Measurements from ENCODE around the gene WDR59.
"Not testable (repeated sequence)": the region's sequence is repeated elsewhere in the genome, so short reads cannot be mapped to it uniquely, and the experiment has no call there.

Gene WDR59

DNA sequence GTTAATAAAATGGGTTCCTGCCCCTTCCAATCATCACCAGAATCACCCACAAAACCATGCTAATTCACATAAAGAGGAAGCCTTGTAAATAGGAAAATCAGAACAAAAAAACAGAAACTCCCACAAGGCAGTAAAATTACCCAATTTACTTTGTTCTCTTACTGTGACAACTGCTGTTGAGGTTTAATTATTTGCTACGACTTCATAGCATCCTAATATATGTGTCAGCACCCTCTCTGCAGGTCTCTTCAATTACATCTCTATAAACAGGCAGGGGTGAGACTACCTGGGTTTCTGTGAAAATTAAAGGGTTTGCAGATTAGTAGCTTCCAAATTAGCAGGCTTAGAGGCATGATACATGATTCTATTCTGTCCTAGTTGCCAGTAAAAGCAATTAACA, 2.7 kb downstream of the WDR59 start:
- DNase-seq (ENCODE audit: low read depth in 1 of 2, low spot score in 1 of 2): no peak

GRCh38 chr16:74975591-74975990, 9.3 kb downstream of the WDR59 start:
- no peak for DNase-seq (ENCODE audit: low read depth in 1 of 2, low spot score in 1 of 2)

- no peak for DNase-seq (ENCODE audit: low read depth in 1 of 2, low spot score in 1 of 2)
Measured at GRCh38 chr16:74973304-74973703, 11.6 kb downstream of the WDR59 start.

- DNase-seq (ENCODE audit: low read depth in 1 of 2, low spot score in 1 of 2): no peak
Measured at GRCh38 chr16:74954763-74955162, 30.2 kb downstream of the WDR59 start.

GRCh38 chr16:74951681-74952080, 33.2 kb downstream of the WDR59 start:
- no peak for DNase-seq (ENCODE audit: low read depth in 1 of 2, low spot score in 1 of 2)

- DNase-seq (ENCODE audit: low read depth in 1 of 2, low spot score in 1 of 2): no peak
Measured at GRCh38 chr16:74951206-74951605, 33.7 kb downstream of the WDR59 start.

DNA sequence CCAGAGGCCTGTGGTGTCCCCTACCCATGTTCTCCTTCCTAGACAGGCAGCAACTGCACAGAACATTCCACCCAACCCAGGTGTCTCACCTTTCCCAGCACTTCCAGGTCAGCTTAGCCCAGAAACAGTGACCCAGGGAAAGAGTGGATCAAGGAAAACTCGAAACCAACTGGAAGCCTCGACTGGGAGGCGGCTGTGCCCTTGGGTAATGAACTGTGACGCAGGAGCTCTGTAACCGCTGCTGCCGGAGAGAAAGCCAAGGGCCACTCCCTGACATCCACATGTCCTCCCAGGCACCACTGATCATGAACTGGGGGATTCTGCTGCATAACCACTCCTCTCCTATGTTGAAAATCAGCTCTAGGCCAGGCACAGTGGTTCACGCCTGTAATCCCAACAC, 34.4 kb downstream of the WDR59 start:
- DNase-seq (ENCODE audit: low read depth in 1 of 2, low spot score in 1 of 2): no peak

DNA sequence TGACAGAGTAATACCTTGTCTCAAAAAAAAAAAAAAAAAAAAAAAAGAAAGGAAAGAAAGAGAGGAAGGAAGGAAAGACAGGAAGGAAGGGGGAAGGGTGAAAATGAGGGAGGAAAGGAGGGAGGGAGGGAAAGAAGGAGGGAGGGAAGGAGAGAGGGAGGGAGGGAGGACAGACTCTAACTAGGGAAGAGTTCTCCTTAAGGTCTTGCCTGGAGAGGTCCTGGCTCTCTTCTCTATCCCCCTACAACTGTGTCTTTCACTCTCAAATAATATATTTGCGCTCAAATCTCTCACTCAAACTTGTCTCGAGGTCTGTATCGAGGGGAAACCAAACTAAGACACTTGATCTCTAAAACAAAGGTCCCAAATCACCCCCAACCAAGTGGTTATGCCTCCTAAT, 35.6 kb downstream of the WDR59 start:
- no peak for DNase-seq (ENCODE audit: low read depth in 1 of 2, low spot score in 1 of 2)

- DNase-seq (ENCODE audit: low read depth in 1 of 2, low spot score in 1 of 2): no peak
Measured at GRCh38 chr16:74944466-74944865, 40.5 kb downstream of the WDR59 start.

DNA sequence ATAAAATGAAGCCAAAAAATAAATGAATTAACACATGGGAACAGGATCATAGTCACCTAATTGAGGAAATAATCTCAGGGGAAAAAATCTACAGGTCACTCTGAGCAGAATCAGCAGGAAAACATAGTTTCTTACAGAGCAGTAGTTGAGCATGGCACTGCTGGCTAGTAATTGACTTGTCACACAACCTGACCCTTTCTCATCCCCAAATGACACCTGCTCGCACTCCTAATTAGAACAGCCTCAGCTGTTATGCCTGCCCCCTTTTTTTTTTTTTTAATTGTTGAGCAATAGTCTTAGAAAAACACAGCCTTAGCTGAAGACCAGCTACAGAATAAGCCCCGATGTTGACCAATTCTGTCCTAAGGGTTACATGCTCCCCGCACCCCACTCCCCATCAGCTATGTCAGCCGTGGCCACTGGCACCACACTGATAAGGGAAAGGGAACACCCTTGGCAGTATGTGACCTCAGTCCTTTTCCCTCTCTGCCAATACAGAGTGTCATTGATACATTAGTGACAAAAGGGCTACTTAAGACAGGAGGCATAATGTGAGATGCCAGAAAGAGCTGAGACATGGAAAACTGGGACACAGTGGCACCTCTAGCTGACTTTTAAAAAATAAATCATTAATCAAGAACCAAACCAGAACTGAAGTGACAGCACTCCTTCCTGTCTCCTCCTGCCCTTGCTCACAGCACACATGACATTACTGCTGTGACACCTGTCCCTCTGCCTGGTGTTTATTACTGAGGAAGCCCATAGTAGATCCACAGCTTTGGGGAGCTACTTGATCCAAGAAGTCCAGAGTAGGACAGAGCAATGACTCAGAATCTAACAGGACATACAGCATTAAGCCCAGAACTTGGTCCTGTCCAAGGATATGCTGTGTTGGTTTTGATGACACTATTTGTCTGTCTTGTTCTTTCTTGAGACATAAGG, 41.7 kb downstream of the WDR59 start:
- DNase-seq (ENCODE audit: low read depth in 1 of 2, low spot score in 1 of 2): no peak

DNA sequence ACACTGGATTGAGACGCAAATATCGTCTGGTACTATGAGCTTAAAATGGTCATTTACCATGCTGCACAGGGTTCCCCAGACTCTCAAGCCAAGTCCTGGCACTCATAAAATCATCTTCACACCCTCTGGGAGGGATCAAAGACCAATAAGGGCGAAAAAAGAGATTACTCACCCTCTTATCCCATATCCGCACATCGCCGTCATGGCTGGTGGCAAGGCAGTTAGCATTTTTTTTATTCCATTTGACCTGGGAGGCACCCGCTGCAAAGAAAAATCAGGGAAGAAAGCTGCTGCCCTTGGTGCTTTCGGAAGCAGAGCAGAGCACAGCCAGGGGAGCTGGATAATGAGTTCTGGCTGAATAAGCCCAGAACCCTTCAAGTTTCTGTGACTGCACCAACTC, 42.4 kb downstream of the WDR59 start:
- no peak for DNase-seq (ENCODE audit: low read depth in 1 of 2, low spot score in 1 of 2)

- DNase-seq (ENCODE audit: low read depth in 1 of 2, low spot score in 1 of 2): no peak
Measured at GRCh38 chr16:74939688-74940087, 45.2 kb downstream of the WDR59 start.

DNA sequence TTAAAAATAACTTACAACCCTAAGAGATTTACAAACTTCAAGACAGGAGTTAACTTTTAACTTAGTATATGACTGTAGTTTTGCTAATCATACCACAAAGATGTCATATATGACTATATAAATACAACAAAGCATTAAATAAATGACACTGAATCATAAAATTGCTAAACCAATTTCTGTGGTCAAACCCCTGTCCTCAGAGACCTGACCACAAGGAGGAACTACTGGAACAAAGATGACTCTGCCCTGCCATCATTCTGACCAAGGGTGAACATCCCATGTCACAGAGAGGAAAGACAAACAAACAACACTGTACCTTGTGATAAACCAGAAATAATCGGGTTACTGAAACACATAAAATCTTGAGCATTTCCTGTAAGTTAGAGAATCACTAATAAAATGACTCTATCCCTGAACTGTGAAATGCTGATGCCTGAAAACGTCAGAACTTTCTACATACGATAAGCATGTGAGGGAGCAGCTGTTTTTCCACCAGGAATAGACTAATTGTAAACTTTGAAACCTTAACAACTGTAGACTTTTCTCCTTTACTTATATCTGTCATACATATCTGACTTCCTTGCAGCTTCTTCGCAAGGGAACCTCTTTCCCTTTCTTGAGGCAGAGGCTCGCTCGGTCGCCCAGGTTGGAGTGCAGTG, 47.9 kb downstream of the WDR59 start:
- no peak for DNase-seq (ENCODE audit: low read depth in 1 of 2, low spot score in 1 of 2)

- no peak for DNase-seq (ENCODE audit: low read depth in 1 of 2, low spot score in 1 of 2)
Measured at GRCh38 chr16:74931445-74931844, 53.5 kb downstream of the WDR59 start.

- no peak for DNase-seq (ENCODE audit: low read depth in 1 of 2, low spot score in 1 of 2)
Measured at GRCh38 chr16:74929636-74930035, 55.3 kb downstream of the WDR59 start.

DNA sequence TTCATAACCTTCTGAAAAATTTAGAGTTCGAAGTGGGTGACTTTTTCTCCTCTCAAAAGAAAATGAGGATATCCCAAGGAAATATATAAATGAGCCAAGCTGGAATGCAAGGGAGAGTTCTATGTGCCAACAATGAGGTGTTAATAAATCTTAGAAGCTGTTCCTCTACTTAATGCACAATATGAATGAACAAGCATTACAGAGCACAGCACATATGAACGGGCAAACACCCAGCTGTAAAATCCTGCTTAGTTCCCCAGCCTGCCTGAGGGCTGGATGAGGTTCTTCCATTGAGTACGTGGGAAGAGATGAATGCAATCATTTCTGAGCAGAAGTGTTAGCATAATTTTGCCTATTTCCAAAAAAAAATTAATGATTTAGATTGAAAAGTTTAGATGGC, 58.1 kb downstream of the WDR59 start:
- DNase-seq (ENCODE audit: low read depth in 1 of 2, low spot score in 1 of 2): no peak

GRCh38 chr16:74923766-74924460, 61.0 kb downstream of the WDR59 start:
- no peak for DNase-seq (ENCODE audit: low read depth in 1 of 2, low spot score in 1 of 2)

DNA sequence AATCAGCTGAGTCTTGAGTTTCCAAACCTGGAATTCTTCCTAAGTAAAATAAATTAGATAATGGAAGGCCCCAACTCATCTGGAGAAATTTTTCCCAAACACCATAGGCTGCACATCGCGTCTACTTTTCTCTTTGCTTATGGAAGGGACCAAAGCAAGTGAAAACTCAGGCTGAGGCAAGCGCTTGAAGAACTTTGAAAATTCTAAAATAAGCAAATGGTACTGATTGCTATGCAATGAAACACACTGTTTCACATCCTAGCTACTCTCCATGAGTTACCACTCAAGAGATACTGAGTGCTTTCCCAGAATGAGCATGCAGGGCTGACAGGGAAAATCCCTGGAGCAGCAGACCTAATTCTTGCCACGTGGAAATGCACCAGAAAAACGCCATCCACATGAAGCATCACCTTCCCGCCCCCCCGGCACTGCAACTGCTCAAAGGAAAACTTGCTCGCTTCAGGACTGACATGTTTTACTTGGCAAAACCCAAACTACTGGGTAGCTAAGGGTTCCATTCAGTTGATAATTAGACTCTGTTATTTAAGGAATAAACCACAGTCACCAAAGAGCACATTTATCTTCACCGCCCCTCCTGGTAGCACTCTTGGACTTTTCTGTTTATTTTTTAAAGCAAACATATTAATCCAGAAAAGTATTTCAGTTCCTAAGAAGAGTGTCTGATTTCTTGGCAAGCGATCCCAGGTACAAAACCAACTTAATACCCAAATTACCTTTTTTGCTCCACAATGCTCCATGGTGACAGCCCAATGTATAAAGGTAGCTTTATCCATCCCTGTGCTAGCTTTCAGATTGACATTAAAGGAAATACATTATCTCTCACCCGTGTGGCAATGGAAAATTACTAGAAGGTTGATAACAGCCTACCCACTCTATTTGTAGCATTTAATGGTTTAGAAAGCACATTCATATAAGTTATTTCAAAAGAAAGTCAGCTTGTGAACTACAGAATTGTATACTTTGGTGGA, 62.5 kb downstream of the WDR59 start:
- DNase-seq (ENCODE audit: low read depth in 1 of 2, low spot score in 1 of 2): no peak

GRCh38 chr16:74921051-74921450, 63.9 kb downstream of the WDR59 start:
- no peak for DNase-seq (ENCODE audit: low read depth in 1 of 2, low spot score in 1 of 2)

- DNase-seq (ENCODE audit: low read depth in 1 of 2, low spot score in 1 of 2): no peak
Measured at GRCh38 chr16:74909665-74910064, 75.3 kb downstream of the WDR59 start.

DNA sequence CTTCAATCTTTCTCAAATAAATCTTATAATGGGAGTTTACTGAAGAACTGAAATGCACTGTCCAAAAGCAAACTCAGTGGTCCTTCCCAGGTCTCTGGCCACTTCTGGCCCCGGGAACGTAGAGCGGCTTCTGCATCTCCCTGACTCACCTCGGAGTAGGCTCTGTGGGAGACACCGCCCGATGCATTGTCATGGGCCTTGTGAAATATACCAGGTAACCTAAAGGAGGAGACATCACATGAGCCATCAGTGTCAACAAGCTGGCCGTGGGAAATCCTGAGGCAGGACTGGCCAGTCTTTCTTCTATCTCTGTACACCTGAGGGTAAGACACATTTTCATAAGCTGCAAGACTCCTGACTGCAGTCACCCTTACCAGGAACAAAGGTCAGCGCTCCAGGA, 76.2 kb downstream of the WDR59 start:
- DNase-seq (ENCODE audit: low read depth in 1 of 2, low spot score in 1 of 2): not testable (repeated sequence)

Measured in activated CD4-positive, alpha-beta T cell treated with anti-CD3 and anti-CD28 coated beads, Interleukin-2, amount 50 U/mL, for 24 hours (primary cell).